Adipocyte (in vitro differentiated cells): ENCODE data around the gene NIPAL4.

Experiments
- DNase-seq: peaks from one replicate; pipeline ENCODE4 v3.0.0-alpha.2; 2015; ENCODE audit warnings: low read depth
- H3K27me3 ChIP-seq: replicated peaks from 2 replicates; pipeline ENCODE4 v1.7.0; 2013; ENCODE audit warnings: mild to moderate bottlenecking, low read length, moderate library complexity; ENCODE audit not compliant: control insufficient read depth, insufficient read depth
- H3K36me3 ChIP-seq: 2 replicates; pipeline ENCODE4 v1.7.0; 2013; ENCODE audit warnings: low read length, mild to moderate bottlenecking, moderate library complexity; ENCODE audit not compliant: control insufficient read depth, insufficient read depth, severe bottlenecking
- H3K4me1 ChIP-seq: 2 replicates; pipeline ENCODE4 v1.7.0; 2013; ENCODE audit warnings: mild to moderate bottlenecking, low read length, moderate library complexity; ENCODE audit not compliant: control insufficient read depth, insufficient read depth
- H3K4me3 ChIP-seq: 2 replicates; pipeline ENCODE4 v1.7.0; 2013; ENCODE audit warnings: mild to moderate bottlenecking, low read length, moderate library complexity
- H3K9ac ChIP-seq: 2 replicates; pipeline ENCODE4 v1.7.0; 2013; ENCODE audit warnings: mild to moderate bottlenecking, low read length, moderate library complexity
- H3K9me3 ChIP-seq: 2 replicates; pipeline ENCODE4 v1.7.0; 2013; ENCODE audit warnings: mild to moderate bottlenecking, low read length, moderate library complexity; ENCODE audit not compliant: control insufficient read depth

Gene NIPAL4

GRCh38 chr5:157506981-157507780, 47.2 kb downstream of the NIPAL4 start:
- DNase-seq = peak; percentile 33
- Histone ChIP-seq H3K4me1 (peaks cover 11% of the 10 kb centered on the region), H3K9ac (no peak overlapping the region), H3K27me3 (no peaks in the 10 kb centered on the region), H3K9me3 (no peaks in the 10 kb centered on the region), H3K4me3 (no peak overlapping the region), H3K36me3 (no peaks in the 10 kb centered on the region)

GRCh38 chr5:157509093-157509492, 49.1 kb downstream of the NIPAL4 start:
- H3K4me3 ChIP-seq = no peak overlapping the region
- H3K4me1 ChIP-seq = peaks cover 15% of the 10 kb centered on the region
- H3K36me3 ChIP-seq = no peaks in the 10 kb centered on the region
- H3K9me3 ChIP-seq = no peaks in the 10 kb centered on the region
- H3K27me3 ChIP-seq = no peaks in the 10 kb centered on the region
- H3K9ac ChIP-seq = no peak overlapping the region
- no peak for DNase-seq

- DNase-seq = no peak
- H3K9me3 ChIP-seq = no peaks in the 10 kb centered on the region
- no peaks in the 10 kb centered on the region for H3K36me3 ChIP-seq
- H3K4me3 ChIP-seq = no peak overlapping the region
- H3K4me1 ChIP-seq = peaks cover 15% of the 10 kb centered on the region
- H3K9ac ChIP-seq = no peak overlapping the region
- no peaks in the 10 kb centered on the region for H3K27me3 ChIP-seq
Measured at GRCh38 chr5:157509587-157509986, 49.6 kb downstream of the NIPAL4 start.

GRCh38 chr5:157510682-157511081, 50.7 kb downstream of the NIPAL4 start:
- Histone ChIP-seq H3K27me3 (no peaks in the 10 kb centered on the region), H3K9ac (no peak overlapping the region), H3K4me3 (no peak overlapping the region), H3K9me3 (no peaks in the 10 kb centered on the region), H3K4me1 (peaks cover 15% of the 10 kb centered on the region), H3K36me3 (no peaks in the 10 kb centered on the region)
- DNase-seq = no peak

GRCh38 chr5:157511651-157512644, 51.9 kb downstream of the NIPAL4 start:
- Histone ChIP-seq H3K36me3 (no peaks in the 10 kb centered on the region), H3K9ac (no peak overlapping the region), H3K4me3 (no peak overlapping the region), H3K27me3 (no peaks in the 10 kb centered on the region), H3K4me1 (peaks cover 28% of the 10 kb centered on the region), H3K9me3 (no peaks in the 10 kb centered on the region)
- DNase-seq = peak; percentile 97

- no peaks in the 10 kb centered on the region for H3K9me3 ChIP-seq
- no peak for DNase-seq
- no peak overlapping the region for H3K9ac ChIP-seq
- H3K36me3 ChIP-seq = no peaks in the 10 kb centered on the region
- no peak overlapping the region for H3K4me3 ChIP-seq
- no peaks in the 10 kb centered on the region for H3K27me3 ChIP-seq
- peaks cover 35% of the 10 kb centered on the region for H3K4me1 ChIP-seq
Measured at GRCh38 chr5:157513182-157513581, 53.2 kb downstream of the NIPAL4 start.

- no peak for DNase-seq
- Histone ChIP-seq H3K4me1 (peaks cover 35% of the 10 kb centered on the region), H3K27me3 (no peaks in the 10 kb centered on the region), H3K4me3 (no peak overlapping the region), H3K9me3 (no peaks in the 10 kb centered on the region), H3K36me3 (no peaks in the 10 kb centered on the region), H3K9ac (no peak overlapping the region)
Measured at GRCh38 chr5:157514974-157515373, 55.0 kb downstream of the NIPAL4 start.

- Histone ChIP-seq H3K9me3 (no peaks in the 10 kb centered on the region), H3K36me3 (no peaks in the 10 kb centered on the region), H3K4me1 (peaks cover 36% of the 10 kb centered on the region), H3K9ac (peak overlapping the region; percentile 48), H3K4me3 (peak overlapping the region; percentile 15), H3K27me3 (no peaks in the 10 kb centered on the region)
- DNase-seq = peak; percentile 78
Measured at GRCh38 chr5:157516006-157516405, 56.0 kb downstream of the NIPAL4 start.

GRCh38 chr5:157516626-157517325, 56.8 kb downstream of the NIPAL4 start:
- Histone ChIP-seq H3K9ac (peak overlapping the region; percentile 48), H3K4me3 (peak overlapping the region; percentile 15), H3K4me1 (peaks cover 33% of the 10 kb centered on the region), H3K27me3 (no peaks in the 10 kb centered on the region), H3K9me3 (no peaks in the 10 kb centered on the region), H3K36me3 (no peaks in the 10 kb centered on the region)
- DNase-seq = peak; percentile 70

GRCh38 chr5:157518963-157519362, 59.0 kb downstream of the NIPAL4 start:
- H3K9ac ChIP-seq = no peak overlapping the region
- H3K36me3 ChIP-seq = no peaks in the 10 kb centered on the region
- no peaks in the 10 kb centered on the region for H3K27me3 ChIP-seq
- no peak overlapping the region for H3K4me3 ChIP-seq
- no peak for DNase-seq
- no peaks in the 10 kb centered on the region for H3K9me3 ChIP-seq
- H3K4me1 ChIP-seq = peaks cover 29% of the 10 kb centered on the region
